HepG2 (cell line): ENCODE measurements around the gene USP7. TPM values are rescaled to one million over a fixed set of nuclear protein-coding genes. Genes with fewer than 3 reads are reported as not detected.

ENCODE experiments used
- BORCS8-MEF2B ChIP-seq: sonication (generic); formaldehyde crosslinking; IDR thresholded peaks from 2 replicates; pipeline ENCODE4 v1.8.0; 2022; ENCODE audit warnings: mild to moderate bottlenecking, missing genetic modification reagents
- BRD4 ChIP-seq: sonication (generic); formaldehyde crosslinking; IDR thresholded peaks from 2 replicates; pipeline ENCODE4 v1.4.0; 2020; ENCODE audit warnings: missing genetic modification reagents
- ISX ChIP-seq: sonication (generic); formaldehyde crosslinking; conservative IDR thresholded peaks from 2 replicates; pipeline ENCODE4 v1.5.0; 2020; ENCODE audit warnings: missing genetic modification reagents
- JUNB ChIP-seq: sonication (generic); formaldehyde crosslinking; IDR thresholded peaks from 2 replicates; pipeline ENCODE4 v1.8.0; 2022; ENCODE audit warnings: missing genetic modification reagents, mild to moderate bottlenecking, borderline replicate concordance
- PRPF4 ChIP-seq: fragments of 200-400 bp; formaldehyde crosslinking; IDR thresholded peaks from 2 replicates; pipeline ENCODE4 v1.6.1; 2016; ENCODE audit warnings: low read length, low read depth; ENCODE audit not compliant: poor library complexity, severe bottlenecking
- RBAK ChIP-seq: sonication (generic); formaldehyde crosslinking; IDR thresholded peaks from 2 replicates; pipeline ENCODE4 v1.5.1; 2020; ENCODE audit warnings: mild to moderate bottlenecking, missing genetic modification reagents
- RBM22 ChIP-seq: fragments of 200-400 bp; formaldehyde crosslinking; optimal IDR thresholded peaks from 2 replicates; pipeline ENCODE3; 2017; ENCODE audit warnings: mild to moderate bottlenecking, low read length, moderate library complexity
- ZEB1 ChIP-seq: IDR thresholded peaks from 2 replicates; pipeline ENCODE4 v1.6.1; 2012; ENCODE audit warnings: mild to moderate bottlenecking, low read depth, inconsistent platforms; ENCODE audit not compliant: insufficient replicate concordance
- ZNF451 ChIP-seq: sonication (generic); formaldehyde crosslinking; IDR thresholded peaks from 2 replicates; pipeline ENCODE4 v1.5.0; 2020; ENCODE audit warnings: mild to moderate bottlenecking, missing genetic modification reagents
- ZNF558 ChIP-seq: sonication (generic); formaldehyde crosslinking; IDR thresholded peaks from 2 replicates; pipeline ENCODE4 v1.9.0; 2022; ENCODE audit warnings: mild to moderate bottlenecking, missing genetic modification reagents, borderline replicate concordance
- ZSCAN22 ChIP-seq: sonication (generic); formaldehyde crosslinking; IDR thresholded peaks from 2 replicates; pipeline ENCODE4 v1.4.0; 2020; ENCODE audit warnings: mild to moderate bottlenecking, missing genetic modification reagents
- polyA plus RNA-seq, 8 experiments: library from polyadenylated mRNA; depleted of rRNA in 3 of 8; stranded (reverse) in 7 of 8; unstranded in 1 of 8; fragments of >200 nt; fragmentation: Illumina TruSeq in 4 of 8; extraction: Trizol in 4 of 8; gene quantifications; 2 replicates each; pipeline versions ENCODE4 v1.2.1 to v1.2.3, GENCODE V29; 2011 to 2016; ENCODE audit warnings: low read depth in 4 of 8, missing spikeins in 1 of 8, mixed read lengths in 1 of 8; ENCODE audit not compliant: insufficient read depth in 1 of 8
- total RNA-seq, 5 experiments: library from RNA; depleted of rRNA; stranded (reverse); fragments of >200 nt; fragmentation: Illumina TruSeq; extraction: Trizol; gene quantifications; 2 replicates each; pipeline ENCODE4 v1.2.3, GENCODE V29; 2016; ENCODE audit warnings: low read depth in 1 of 5
- TF ChIP-seq, protein P1 (sequence below): sonication (generic); formaldehyde crosslinking; IDR thresholded peaks from 2 replicates; pipeline ENCODE4 v1.5.0; 2020; ENCODE audit warnings: missing genetic modification reagents
- TF ChIP-seq, protein P2 (sequence below): sonication (generic); formaldehyde crosslinking; IDR thresholded peaks from 2 replicates; pipeline ENCODE4 v1.4.0; 2020; ENCODE audit warnings: missing genetic modification reagents, borderline replicate concordance
- TF ChIP-seq, protein P3 (sequence below): sonication (generic); formaldehyde crosslinking; IDR thresholded peaks from 2 replicates; pipeline ENCODE4 v1.4.0; 2020; ENCODE audit warnings: mild to moderate bottlenecking, low read depth, missing genetic modification reagents
- TF ChIP-seq, protein P4 (sequence below), 2 experiments: IDR thresholded peaks; 2 replicates each; pipeline ENCODE4 v1.6.1; 2011 to 2012; ENCODE audit warnings: low read length in 2 of 2, borderline replicate concordance in 1 of 2, low read depth in 1 of 2, mild to moderate bottlenecking in 1 of 2, moderate library complexity in 1 of 2
- TF ChIP-seq, protein P5 (sequence below): conservative IDR thresholded peaks from 2 replicates; pipeline ENCODE4 v1.6.1; 2018; ENCODE audit warnings: missing genetic modification reagents

The USP7 gene
- total and polyA plus RNA-seq, 2 of the 13 experiments (the other 11 are each of a cell fraction or from before 2014, with no cell fraction given) = 52.5 to 173 TPM

DNA sequence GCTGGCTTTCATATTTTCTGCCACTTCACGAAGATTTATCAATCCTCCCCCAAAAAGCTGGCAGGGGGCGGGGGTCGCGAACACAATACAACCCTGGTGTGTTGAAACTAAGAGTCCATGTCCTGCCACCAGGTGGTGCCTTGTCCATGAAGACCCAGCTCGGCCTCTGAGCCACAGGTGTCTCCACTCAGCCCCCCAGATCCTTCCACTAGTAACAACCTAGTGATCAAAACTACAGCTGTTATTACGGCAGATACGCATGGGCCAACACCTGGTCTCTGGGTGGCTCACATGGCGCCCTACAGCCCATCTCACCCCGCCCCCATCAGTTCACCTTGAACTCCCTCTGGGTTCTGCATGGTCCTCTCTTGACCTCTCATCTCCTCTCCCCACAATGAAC, 27.7 kb downstream of the USP7 start (continued):
- TF ChIP-seq, protein P1, sequence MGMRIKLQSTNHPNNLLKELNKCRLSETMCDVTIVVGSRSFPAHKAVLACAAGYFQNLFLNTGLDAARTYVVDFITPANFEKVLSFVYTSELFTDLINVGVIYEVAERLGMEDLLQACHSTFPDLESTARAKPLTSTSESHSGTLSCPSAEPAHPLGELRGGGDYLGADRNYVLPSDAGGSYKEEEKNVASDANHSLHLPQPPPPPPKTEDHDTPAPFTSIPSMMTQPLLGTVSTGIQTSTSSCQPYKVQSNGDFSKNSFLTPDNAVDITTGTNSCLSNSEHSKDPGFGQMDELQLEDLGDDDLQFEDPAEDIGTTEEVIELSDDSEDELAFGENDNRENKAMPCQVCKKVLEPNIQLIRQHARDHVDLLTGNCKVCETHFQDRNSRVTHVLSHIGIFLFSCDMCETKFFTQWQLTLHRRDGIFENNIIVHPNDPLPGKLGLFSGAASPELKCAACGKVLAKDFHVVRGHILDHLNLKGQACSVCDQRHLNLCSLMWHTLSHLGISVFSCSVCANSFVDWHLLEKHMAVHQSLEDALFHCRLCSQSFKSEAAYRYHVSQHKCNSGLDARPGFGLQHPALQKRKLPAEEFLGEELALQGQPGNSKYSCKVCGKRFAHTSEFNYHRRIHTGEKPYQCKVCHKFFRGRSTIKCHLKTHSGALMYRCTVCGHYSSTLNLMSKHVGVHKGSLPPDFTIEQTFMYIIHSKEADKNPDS (CRISPR knock-in tag) = no peak
- TF ChIP-seq BRD4 (CRISPR knock-in tag) (0 out of 2 replicates have a peak, but pooled peaks have one; percentile 49), JUNB (no peak), ISX (CRISPR knock-in tag) (no peak), PRPF4 (peak; percentile 73), RBAK (no peak), RBM22 (peak; percentile 78), ZSCAN22 (no peak), ZNF558 (peak; percentile 61; the same call in 1 of the 2 replicates), ZNF451 (CRISPR knock-in tag) (0 out of 2 replicates have a peak, but pooled peaks have one; percentile 21), BORCS8-MEF2B (CRISPR knock-in tag) (no peak), ZEB1 (no peak)
- TF ChIP-seq, protein P2, sequence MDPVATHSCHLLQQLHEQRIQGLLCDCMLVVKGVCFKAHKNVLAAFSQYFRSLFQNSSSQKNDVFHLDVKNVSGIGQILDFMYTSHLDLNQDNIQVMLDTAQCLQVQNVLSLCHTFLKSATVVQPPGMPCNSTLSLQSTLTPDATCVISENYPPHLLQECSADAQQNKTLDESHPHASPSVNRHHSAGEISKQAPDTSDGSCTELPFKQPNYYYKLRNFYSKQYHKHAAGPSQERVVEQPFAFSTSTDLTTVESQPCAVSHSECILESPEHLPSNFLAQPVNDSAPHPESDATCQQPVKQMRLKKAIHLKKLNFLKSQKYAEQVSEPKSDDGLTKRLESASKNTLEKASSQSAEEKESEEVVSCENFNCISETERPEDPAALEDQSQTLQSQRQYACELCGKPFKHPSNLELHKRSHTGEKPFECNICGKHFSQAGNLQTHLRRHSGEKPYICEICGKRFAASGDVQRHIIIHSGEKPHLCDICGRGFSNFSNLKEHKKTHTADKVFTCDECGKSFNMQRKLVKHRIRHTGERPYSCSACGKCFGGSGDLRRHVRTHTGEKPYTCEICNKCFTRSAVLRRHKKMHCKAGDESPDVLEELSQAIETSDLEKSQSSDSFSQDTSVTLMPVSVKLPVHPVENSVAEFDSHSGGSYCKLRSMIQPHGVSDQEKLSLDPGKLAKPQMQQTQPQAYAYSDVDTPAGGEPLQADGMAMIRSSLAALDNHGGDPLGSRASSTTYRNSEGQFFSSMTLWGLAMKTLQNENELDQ (CRISPR knock-in tag) = 0 out of 2 replicates have a peak, but pooled peaks have one; percentile 50
- TF ChIP-seq, protein P3, sequence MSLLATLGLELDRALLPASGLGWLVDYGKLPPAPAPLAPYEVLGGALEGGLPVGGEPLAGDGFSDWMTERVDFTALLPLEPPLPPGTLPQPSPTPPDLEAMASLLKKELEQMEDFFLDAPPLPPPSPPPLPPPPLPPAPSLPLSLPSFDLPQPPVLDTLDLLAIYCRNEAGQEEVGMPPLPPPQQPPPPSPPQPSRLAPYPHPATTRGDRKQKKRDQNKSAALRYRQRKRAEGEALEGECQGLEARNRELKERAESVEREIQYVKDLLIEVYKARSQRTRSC (CRISPR knock-in tag) = no peak
- TF ChIP-seq, protein P4, sequence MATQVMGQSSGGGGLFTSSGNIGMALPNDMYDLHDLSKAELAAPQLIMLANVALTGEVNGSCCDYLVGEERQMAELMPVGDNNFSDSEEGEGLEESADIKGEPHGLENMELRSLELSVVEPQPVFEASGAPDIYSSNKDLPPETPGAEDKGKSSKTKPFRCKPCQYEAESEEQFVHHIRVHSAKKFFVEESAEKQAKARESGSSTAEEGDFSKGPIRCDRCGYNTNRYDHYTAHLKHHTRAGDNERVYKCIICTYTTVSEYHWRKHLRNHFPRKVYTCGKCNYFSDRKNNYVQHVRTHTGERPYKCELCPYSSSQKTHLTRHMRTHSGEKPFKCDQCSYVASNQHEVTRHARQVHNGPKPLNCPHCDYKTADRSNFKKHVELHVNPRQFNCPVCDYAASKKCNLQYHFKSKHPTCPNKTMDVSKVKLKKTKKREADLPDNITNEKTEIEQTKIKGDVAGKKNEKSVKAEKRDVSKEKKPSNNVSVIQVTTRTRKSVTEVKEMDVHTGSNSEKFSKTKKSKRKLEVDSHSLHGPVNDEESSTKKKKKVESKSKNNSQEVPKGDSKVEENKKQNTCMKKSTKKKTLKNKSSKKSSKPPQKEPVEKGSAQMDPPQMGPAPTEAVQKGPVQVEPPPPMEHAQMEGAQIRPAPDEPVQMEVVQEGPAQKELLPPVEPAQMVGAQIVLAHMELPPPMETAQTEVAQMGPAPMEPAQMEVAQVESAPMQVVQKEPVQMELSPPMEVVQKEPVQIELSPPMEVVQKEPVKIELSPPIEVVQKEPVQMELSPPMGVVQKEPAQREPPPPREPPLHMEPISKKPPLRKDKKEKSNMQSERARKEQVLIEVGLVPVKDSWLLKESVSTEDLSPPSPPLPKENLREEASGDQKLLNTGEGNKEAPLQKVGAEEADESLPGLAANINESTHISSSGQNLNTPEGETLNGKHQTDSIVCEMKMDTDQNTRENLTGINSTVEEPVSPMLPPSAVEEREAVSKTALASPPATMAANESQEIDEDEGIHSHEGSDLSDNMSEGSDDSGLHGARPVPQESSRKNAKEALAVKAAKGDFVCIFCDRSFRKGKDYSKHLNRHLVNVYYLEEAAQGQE (IDR thresholded peaks at IDR 0.05; ENCODE audit: borderline replicate concordance in 1 of 2, low read depth in 1 of 2, low read length in 2 of 2) = no peak
- TF ChIP-seq, protein P5, sequence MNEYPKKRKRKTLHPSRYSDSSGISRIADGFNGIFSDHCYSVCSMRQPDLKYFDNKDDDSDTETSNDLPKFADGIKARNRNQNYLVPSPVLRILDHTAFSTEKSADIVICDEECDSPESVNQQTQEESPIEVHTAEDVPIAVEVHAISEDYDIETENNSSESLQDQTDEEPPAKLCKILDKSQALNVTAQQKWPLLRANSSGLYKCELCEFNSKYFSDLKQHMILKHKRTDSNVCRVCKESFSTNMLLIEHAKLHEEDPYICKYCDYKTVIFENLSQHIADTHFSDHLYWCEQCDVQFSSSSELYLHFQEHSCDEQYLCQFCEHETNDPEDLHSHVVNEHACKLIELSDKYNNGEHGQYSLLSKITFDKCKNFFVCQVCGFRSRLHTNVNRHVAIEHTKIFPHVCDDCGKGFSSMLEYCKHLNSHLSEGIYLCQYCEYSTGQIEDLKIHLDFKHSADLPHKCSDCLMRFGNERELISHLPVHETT (CRISPR knock-in tag) = no peak
